GM18502 (cell line): ENCODE results near the gene C2.

Source experiments
- ATAC-seq: cut with Tn5 transposase; IDR thresholded peaks from one replicate; pipeline ENCODE4 v1.9.1; 2021; ENCODE audit warnings: mild to moderate bottlenecking; ENCODE audit not compliant: unreplicated experiment, poor library complexity

Gene C2

DNA sequence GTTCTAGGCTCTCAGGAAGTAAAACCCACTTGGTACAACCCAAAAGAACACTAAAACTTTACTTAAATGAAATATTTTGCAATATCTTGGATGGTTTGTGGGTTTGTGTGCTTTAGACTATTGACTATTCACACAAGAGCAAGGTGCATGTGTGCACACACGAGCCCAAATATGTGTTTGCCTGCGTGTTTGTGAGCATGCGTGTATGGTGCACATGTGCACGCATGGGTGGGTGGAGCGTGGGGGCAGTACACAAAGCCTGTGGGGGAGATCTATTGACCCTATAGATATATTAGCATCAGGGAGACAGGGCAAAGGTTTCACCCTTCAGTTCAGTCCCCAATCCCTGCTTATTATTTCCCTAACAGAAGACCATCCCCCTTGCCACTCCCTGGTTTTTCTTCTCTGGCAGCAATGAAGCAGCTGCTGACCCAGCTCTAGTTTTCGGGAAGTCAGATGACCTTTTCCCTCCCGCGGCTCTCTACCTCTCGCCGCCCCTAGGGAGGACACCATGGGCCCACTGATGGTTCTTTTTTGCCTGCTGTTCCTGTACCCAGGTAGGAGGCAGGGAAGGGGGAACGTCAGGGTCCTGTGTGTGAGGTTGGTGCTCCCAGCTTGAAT, at the start of gene C2:
Gene C2, plus strand, starts transcription at position 476 of the 621 bp plus-strand sequence. Its CDS starts 36 bp downstream, at position 512.
- ATAC-seq, result no peak

DNA sequence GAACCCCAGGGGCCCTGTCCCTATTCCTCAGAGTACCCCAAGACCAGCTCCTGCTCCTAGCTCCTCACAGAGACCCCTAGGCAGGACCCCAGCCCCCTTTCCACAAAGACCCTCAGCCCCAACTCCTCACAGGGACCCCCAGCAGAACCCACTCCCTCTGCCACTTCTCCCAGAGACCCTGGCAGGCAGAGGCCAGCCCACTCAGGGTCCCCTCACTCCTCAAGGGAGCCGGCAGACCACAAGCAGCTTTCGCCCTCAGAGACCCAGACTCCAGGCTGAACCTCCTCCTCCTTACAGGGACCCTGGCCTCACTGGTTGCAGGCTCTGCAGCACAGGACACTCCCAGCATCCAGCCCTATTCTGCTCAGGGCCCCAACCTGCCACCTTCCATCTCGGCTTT, 49.3 kb upstream of the C2 start:
- ATAC-seq, result no peak

DNA sequence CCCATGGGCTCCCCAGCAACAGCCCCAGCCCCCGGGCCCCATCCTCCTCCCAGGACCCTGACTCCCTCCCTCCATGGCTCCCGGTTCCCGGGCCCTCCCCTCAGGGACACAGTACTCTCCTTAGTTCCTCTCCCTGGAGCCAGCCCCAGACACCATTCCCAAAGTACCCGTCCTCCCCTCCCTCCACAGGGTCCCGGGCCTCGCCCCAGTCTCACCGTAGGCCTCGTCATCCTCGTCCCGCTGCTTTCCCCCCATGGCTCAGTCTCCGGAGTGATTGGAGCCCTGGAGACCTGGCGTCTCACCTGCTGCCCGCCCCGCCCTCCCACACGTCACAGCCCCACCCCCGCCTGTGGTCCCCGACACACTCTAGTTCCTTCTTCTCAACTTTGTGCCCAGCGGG, 48.8 kb upstream of the C2 start, which contains the start of gene SLC44A4:
Gene SLC44A4, minus strand, starts transcription at position 272 of the 400 bp plus-strand sequence. Its CDS starts 17 bp downstream, at position 255.
- no peak for ATAC-seq

DNA sequence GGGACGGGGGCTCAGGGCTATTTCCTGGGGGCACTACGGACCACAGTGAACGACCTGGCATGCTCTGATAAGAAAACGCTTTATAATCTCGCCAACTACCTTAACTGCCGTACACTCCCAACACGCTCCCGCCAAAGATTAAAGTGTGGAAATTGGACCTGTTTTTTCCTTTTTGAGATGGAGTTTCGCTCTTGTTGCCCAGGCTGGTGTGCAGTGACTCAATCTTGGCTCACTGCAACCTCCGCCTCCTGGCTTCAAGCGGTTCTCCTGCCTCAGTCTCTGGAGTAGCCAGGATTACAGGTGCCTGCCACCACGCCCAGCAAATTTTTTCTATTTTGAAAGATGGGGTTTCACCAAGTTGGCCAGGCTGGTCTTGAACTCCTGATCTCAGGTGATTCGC, 48.4 kb upstream of the C2 start:
- ATAC-seq, result no peak

DNA sequence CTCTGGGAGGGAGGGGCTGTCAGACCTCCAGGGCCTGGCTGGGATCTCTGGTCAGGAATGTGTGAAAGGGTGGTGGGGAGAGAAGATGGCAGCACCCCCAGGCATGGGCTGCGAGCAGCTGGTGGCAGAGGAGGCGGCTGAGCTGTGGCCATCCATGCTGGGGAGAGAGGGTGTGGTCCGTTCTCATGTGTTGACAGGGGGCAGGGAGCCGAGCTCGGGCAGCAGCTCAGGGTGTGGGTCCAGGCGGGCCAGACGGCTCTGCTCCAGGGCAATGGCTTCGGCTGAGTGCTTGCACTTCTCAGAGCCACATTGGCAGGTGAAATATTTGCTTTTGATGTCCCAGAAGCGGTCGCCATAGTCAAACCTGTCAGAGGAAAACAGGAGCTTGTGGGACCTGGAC, 47.6 kb upstream of the C2 start:
- no peak for ATAC-seq

DNA sequence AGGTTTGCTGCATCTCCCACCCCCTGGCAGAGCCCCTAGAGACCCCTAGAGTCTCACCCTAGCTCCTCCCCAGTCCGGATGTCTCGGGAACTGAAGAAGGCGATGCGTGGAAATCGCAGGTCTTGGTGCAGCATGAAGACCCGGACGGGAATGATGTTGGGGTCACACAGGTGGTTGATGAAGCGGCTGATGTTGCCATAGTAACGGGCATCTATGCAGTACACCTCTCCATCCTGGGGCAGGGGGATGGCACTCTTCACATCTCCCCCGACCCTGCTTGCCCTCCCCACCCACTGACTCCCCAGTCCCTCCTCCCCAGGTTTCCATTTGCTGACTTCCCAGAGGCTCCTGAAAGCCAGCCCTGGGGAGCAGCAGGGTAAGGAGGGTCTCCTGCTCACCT, 46.9 kb upstream of the C2 start:
- ATAC-seq, result no peak

DNA sequence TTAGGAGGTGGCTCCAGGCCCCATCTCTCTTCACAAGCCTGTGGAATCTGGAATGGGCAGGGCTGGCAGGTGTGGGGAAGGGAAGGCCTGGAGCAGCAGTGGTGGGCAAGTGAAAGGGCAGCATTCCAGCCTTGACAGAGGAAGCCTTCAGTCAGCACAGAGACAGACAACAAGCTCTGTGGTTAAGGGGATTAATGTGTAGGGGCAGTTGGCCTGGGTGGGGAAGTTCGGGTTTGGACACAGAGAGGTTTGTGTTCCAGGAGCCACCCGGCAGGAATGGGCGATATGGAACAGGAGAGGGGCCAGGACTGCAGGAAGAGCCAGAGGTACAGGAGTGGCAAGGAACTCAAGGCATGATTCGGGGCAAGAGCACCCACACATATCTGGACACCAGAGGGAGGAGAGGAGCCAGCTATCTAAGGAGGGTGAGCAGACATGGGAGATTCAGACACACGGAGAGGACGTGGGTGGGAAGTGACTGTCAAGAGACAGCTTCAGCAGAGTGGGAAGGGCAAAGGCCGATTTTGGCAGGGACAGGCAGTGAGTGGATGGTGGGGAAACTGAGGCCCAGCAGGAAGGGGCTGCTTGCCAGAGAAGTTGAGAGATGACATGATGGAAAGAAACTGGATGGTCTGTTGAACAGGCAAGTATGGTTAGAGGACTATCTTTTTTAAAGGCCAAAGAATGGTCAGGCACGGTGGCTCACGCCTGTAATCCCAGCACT, 46.2 kb upstream of the C2 start:
- no peak for ATAC-seq

DNA sequence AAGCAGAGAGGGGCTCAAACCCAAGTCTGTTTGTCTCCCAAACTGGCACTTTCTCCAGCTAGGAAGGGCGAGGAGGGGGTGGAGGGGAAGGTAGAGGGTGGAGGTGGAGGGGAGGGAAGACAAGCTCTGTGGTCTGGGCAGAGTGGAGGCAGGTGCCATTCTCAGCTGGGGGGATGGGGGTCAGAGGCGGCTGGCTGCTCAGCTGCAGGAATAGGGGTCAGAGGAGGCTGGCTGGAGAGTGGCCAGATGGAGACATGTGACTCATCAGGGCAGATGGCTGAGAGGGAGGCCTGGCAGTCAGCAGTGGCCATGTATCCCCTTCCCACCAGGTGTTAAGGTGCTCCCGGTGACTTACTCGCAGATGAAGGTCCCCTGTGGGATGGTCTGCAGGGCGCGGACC, 45.2 kb upstream of the C2 start:
- no peak for ATAC-seq

DNA sequence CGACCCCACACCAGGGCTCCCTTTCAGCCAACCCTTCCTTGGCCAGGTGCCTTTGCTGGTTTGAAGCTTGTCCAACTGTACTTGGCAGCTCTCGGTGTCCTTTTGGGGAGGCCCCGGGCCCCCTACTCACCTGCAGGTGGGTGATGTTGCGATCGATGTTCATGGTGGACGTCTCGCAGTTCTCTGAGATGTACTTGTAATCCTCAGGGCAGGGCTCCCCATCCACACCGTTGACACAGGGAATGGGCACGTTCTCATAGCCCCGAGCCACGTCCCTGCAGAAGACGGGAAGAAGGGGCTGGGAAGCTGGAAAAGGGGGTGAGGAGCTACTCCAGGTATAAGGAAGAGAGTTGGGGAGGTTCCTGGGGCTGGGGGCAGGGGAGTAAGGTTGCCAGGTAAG, 43.8 kb upstream of the C2 start:
- no peak for ATAC-seq

DNA sequence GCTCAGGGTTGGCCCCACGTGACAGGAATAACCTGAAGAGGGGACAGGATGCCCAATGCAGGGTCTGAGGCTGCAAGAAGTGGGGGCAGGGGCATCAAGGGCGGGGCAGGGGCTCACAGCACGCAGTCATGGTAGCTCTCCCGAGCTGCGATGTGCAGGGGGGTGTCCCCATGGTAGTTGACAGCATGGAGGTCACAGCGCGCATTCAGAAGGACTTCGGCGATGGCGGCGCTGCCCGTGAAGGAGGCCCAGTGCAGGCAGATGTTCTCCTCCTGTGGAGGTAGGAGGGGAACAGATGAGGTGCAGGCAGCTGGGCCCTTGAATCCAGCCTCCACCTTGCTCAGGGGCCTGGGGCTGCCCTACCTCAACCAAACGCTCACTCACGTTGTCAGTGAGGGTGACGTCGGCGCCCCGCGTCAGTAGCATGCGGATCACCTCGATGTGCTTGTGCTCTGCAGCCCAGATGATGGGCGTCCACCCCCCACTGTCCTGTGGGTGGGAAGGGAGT, 42.9 kb upstream of the C2 start:
- no peak for ATAC-seq

DNA sequence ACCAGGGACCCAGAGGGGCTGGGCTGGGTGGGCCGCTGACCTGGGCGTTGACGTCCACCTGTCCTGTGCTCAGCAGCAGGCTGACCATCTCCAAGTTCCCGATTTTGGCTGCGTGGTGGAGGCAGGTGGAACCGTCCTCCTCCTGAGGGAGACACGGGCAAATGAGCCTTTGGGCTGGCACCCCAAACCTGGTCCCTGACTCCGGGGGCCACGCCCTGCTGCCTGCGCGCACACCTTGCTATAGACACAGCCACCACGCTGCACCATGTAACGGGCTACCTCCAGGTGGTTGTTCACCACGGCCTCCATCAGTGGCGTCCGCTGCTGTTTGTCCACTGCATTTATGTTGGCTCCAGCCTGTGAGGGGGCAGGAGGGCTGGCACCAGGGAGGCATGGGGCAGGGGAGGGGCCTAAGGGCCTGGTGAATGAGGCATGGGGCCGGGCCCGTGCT, 41.0 kb upstream of the C2 start:
- ATAC-seq, result no peak

DNA sequence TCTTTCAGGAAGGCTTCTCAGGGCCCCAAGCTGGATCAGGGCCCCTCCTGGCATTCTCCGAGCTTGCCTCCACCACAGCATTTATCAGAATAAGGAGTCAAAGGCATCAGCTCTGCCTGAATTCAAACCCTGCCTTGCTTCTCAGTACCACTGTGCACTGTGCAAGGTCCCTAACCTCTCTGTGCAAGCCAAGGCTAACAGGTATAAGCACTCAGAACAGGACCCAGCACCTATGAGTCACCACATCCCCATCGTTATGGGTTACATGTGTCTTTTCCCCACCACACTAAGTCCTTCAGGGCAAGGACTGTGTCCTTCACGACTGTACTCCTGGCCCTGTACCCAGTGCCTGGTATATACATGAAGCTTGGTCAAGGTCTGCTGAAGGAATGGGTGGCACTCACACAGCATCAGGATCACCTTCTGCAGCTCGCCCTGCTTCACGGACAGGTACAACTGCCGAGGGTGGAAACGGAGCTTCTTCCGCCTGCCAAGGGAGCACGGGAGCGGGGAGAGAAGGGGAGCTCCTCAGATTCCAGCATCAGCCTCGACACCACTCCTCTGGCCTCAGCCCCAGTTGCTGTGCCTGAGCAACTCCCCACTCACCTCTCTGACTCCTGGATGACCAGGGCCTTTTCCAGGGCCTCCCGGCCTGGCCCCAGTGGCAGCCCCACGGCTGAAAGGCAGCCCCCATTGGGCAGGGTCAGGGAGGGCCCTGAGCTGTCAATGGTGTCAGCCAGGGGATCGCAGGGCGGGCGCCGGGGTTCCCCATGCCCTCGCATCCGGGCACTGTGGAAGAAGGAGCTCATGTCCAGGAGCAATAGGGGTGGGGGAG, 40.1 kb upstream of the C2 start:
- ATAC-seq, result no peak

DNA sequence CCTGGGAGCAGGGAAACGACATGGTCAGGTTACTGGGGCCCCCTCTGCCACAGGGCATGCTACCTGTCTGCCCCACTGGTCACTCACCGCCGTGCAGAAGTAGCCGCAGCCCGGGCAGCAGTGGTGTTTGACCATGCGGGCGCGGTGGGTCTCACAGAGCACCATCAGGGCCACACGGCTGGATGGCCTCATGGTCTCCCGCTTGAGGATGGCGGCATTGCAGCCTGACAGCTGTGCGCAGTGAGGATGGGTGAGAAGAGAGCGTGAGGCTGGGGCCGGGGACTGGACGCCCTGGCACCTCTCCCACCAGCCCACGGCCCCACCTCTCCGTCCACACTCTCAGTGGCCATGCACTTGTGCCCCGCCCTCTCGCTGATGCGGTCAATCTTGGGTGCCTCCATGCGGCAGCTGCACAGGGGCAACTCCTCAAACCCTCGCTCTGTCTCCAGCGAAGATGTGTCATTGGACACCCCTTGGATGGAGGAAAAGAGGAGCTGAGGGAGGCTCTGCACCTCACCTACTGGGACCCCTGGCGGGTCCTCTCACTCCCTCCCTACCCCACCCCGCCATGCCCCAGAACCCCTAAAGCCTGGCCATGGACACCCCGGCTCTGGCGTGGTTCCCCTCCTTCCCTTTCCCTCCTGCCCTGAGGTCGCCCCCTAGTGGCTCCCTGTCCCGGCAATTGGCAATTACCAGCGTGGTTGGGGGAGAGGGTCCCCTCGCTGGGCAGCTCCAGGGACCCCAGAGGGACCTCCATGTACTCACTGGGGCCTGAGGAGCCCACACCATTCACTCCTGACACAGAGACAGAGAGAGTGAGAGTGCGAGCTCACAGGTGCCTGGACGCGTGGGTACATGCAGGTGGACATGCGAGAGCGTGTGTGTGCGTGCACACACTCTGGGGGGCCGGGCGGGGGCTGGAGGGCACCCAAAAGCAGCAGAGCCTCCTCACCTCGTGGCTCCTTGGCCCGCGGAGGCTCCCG, 39.0 kb upstream of the C2 start:
- ATAC-seq, result no peak

DNA sequence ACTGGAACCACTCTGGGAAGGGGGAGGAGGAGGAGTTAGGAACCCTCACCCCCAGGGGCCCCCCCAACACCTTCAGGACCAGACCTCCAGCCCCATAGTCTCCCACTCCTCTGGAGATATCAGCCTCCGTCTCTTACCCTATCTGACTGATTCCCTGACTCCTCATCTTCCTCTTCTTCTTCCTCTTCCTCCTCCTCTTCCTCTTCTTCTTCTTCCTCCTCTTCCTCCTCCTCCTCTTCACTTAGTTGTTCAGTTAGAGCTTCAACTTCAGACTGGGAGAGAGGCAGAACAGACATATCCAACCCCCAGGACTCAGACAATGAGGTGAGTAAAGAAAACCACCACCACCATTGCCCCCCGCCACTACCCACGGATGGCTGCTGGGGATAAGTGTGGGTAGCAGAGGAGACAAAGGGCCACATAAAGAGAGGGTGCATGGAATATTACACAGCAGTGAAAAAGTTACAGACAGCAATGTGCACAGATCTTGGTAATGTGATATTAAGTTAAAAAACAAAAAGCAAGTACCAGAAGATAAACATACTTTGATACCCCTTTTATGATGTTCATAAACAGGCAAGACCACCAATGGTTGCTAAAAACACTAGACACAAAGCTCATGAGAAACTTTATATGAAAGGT, 38.1 kb upstream of the C2 start:
- ATAC-seq, result no peak

DNA sequence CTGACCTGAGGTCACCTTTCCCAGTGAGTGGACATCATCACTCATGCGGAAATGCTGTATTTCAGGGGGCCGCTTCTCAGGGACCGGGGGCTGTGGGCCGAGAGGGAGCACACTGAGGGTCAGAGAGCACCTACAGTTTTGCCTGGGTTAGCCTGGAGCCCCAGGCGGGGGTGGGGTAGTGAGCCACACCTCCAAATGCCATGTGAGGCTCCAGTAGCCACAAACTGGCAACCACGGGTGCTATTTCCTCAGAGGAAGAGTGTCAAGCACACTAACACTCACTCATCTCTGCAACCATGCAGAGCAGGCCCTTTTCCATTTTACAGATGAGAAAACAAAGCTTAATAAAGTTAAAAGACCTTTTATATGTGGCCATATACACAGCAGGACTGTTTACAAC, 34.7 kb upstream of the C2 start:
- ATAC-seq, result no peak

DNA sequence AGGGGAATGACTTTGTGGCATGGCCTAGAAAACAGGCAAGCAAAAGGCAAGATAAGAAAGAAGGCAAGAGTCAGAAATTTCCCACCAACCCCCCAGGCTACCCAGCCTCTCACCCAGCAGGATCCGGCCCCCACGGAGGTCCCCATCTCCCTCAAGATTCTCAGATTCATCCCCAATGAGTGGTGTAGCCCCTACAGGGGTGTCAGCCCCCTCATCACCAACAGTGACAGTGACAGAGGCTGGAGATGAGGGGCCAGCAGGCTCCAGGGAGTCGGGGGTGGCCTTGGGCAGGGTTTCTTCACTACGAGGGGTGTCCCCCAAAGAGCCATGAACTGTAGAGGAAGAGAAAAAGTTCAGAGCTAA, 31.0 kb upstream of the C2 start:
- ATAC-seq, result no peak

DNA sequence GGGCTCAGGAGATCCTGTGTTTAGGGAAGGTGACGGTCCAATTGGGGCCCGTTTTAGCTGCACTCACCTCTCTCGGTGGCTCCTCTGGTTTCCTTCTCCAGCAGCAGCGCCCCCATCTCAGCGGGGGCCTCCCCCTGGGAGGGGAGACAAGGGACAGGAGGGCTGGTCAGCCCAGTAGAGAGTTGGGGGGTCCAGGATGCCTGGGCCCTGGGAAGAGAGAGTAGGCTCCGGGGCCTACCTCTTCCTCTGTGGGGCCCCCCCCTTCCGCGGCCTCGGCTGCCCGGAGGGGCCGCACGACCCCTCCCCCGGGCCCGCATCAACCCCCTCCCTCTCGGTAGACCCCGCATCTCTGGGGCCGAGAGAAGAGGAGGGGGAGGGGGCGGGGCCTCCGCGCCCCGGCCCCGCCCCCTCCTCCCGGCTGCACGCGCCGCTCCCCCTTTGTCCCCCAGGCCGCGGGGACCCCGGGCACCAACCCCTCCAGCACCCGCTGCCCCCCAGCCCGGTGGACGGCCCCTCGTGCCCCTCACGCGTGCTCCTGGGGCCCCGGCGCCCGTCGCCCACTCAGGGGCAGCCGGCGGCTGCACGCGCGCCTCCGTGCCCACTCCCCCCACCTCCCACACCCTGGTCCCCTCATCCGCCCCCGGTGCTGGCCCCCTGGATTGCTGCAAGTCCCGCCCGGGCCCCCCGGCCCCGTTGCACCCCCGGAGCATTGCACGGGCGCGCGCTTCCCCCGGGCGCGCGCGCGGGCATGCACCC, 30.5 kb upstream of the C2 start:
- ATAC-seq, result no peak

DNA sequence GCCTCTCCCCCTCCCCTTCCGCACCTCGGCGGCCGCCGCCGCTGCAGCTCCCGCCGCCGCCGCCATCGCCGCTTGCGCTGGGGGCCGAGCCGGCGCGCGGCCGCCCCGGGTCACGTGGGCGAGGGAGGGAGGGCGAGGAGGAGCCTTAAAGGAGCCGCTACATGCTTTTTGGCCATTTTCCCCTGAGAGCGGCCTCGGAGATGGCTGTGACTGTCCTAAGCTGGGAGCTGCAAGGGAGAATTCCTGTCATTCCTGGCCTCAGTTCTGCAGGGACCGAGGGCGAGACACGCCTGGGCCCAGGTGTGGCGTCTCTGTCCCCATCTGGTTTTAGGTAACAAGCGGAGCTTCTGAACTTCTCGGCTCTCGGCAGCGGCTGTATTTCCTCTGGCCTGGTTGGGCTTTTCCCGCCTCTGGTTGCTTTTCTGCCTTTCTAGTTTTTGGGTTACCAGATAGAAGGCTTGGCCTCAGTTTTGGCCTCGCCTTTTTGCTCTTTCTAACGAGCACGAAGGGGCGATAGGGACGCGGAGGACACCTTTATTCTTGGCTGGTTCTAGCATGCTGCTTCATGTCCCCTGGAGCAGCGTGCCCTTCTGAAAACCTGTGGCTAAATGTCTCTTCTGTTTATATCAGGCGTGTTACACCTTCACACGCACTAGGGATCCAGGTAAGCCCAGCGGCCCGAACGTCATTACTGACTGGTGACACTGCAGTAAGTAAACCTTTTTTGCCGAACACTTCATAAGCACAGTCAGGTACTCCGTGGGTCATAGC, 29.7 kb upstream of the C2 start, which contains the start of gene EHMT2:
Gene EHMT2, minus strand, starts transcription at position 87 of the 771 bp plus-strand sequence. Its CDS starts 21 bp downstream, at position 66.
- no peak for ATAC-seq
